Endothelial cell of hepatic sinusoid (primary cell): ENCODE data around the gene CDK14.
"Not testable (repeated sequence)": the region's sequence is repeated elsewhere in the genome, so short reads cannot be mapped to it uniquely, and the experiment has no call there.

ENCODE experiments used
- in situ Hi-C: cut with HindIII; loops from 2 replicates; pipeline ENCODE4 v1.10.0; 2017; ENCODE audit warnings: low sequenced_read_pairs

CDK14 gene

DNA sequence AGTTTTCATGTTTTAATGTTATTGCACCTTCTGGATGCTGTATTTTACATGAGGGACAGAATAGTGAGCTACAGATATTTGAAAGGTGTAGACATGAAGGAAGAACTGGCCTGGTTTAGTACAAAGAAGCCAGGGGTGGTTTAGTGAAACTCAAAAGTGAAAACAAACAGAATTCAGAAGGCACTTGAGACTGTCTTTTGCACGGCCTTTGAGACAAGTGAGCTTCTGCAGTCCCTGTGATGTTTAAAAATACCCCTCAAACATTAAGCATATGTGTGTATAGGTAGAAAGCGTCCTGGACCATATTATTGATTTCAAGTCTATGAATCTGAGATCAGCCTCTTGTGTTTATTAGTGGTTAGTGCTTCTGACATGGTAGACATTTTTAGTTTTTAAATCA lies 118.9 kb downstream of the CDK14 start:
- in situ Hi-C loops, result no loop called here

DNA sequence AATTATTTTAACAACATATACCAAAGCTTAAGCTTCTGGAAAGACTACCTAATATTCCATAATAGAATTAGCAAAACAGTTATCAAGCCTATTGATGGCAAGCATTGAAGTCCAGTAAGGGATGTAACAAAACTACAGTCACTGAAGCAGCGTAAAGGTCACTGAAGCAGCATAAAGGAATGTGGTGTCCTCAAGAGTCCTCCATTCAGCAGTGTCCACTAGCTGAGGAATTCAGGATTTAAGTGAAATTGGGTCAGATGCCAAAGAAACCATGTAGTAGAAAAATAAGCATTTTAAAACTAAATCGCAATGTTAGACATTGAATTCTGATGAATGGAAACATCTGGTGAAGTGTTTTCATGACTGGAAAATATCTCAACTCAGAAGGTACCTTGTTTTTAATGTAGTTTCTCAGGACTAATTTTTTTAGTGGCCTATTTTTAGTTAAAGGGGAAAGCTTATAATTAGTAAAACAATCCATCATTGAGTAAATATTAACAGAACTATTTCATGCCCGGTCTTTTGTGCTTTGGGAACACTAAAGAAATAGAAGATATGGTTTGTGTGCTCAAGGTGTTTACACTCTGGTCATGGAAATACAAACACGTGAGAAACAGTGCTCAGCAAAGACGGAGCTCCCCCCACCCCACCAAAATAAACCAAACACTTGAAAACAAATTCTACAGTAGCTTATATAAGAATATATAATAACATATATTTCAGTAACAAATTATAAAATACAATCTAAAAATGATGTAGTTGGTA lies 121.4 kb downstream of the CDK14 start:
- in situ Hi-C loops, result no loop called here

DNA sequence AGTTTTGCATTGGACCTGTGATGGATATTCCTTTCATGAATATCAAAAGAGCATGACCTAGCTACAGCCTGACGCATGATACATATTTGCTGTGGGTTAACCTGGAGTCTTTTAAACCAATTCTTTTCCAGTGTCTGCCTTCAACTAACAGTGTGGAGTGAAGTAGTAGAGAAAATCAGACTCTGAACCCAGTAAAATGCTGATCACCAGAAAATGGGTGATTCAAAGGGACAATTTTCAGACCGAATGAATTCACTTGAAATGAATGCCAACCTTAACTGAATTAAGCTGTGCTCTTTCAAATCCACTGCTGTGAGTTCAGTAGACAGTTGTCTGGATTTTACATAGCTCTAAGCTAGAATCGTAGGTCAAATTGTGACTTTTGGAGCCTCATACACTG lies 123.0 kb downstream of the CDK14 start:
- in situ Hi-C loops, result no loop called here

DNA sequence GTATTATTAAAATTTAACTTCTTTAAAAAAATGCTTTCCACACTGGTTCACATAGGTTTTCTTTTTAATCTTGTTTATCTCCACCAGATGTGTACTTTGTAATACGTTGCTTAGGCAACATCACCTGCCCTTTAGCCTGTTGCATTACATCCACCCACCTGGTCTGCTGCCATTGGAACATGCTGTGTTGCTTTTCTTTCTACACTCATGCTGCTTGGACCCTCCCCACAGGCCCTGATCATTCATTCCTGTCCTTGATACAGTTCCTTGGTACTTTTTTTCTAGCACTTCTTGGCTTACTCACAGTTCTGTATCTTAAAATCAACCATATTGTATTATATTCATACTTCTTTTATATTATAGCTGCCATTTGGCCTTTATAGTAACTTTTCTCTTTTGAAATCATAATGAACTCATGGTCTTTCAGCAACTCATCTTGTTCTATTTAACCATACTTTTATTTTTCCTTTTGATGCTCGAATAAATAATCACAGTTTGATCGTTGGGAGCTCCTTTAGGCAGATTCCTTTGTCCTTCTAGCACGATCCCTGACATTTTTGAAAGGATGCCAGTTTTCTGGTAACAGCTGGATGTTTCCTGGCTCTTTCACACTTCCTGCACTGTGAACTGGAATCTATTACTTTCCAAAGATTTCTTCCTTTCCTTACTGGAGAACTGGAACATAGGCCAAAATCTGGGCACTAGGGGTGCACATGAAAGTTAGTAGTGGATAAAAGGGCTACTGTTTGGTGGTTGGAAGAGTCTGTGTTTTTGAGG lies 125.1 kb downstream of the CDK14 start:
- in situ Hi-C loops, result no loop called here

DNA sequence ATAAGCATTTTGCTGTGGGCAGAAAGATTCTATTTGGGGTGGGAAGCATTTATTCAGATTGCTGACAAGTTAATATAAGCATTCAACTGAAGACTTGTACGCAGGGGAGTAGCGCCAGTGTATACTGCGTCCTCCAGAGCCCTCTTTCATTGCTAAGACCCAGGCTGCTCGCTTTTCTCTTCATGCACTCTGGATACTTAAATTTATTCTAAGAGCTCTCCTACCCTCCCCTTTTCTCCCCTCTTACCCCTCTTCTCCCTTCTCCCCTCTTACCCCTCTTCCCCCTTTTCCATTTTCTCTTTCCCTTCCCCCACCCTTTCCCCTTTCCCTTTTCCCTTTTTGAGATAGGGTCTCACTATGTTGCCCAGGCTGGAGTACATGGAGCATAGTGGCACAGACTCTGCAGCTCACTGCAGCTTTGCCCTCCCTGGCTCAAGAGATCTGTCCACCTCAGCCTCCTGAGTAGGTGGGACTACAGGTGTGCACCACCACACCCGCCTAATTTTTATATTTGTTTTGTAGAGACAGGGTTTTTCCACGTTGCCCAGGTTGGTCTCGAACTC lies 125.8 kb downstream of the CDK14 start:
- in situ Hi-C loops, result no loop called here

DNA sequence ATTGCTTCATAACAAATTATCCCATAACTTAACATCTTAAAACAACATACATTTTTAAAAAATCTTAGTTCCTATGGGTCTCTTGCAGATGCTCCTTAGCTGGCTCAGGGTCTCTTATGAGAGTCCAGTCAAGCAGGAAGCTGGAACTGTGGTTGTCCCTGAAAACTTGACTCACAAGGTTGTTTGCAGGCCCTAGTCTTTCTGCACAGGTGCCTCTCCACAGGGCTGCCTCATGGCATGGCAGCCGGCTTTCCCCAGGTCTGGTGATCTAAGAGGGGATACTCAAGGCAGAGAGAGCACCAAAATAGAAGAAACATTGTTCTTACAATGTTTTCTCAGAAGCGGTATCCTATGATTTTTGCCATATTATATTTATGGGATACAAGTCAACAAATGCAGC lies 127.1 kb downstream of the CDK14 start:
- in situ Hi-C loops, result no loop called here

DNA sequence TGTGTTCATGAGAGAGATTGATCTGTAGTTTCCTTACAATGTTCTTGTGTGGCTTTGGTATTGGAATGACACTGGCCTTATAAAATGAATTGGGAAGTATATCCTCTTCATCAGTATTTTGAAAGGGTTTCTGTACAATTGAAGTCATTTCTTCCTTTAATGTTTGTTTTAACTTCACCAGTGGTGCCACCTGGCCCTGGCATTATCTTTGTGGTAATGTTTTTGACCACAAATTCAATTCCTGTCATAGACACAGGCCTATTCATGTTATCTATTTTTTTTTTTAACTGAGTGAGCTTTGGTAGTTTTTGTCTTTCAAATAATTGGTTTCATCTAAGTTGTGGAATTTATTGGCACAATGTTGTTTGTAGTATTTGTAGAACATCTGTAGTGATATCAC lies 127.7 kb downstream of the CDK14 start:
- in situ Hi-C loops, result no loop called here

DNA sequence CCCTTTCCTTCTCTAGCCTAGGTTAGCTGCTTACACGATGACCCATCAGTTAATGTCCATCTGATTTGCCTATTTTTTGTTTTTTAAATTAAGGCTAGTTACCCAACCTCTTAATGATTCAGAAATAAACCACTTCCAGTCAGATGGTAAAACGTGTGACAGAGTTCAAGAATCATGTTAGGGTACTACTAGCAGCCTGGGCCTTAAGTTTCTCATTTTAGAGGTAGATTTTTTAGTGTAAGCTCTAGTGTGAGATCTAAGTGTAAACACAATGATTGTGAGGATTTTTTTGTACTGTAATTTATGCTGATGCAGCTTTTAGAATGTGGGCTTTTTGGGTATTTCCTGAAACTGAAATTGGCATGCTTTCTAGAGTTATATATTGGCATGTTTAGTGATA lies 130.0 kb downstream of the CDK14 start:
- in situ Hi-C loops, result no loop called here

DNA sequence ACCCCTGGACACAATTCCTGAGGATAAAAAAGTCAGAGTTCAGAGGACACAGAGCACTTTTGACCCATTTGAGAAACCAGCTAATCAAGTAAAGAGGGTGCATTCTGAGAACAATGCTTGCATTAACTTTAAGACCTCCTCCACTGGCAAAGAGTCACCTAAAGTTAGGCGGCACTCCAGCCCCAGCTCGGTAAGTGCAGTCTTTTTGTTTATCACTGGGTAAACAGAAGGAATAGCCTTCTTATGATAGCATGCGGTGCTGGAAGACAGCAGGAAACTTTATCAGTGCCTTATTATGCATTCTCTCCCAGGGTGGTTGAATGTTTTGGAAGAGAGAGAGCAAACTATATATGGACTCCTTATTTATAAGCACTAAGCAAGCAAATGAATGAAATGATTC lies 130.5 kb downstream of the CDK14 start:
- in situ Hi-C loops, result no loop called here

DNA sequence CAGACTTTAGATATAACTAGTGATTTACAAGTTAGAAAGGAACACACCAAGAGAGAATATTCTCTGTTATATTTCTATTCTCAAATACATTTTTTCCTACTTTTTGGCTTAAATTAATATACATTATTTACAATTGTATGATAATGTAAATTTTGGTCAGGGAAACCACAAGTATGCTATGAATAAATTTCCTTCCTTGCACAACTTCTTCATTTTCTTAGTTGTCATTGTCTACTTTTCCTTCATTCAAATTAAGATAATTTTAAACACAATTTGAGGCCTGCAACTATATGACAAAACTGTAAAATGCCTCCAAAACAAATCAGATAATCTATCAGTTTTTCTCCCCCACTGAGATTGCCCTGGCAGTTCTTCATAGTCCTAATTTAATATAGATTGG lies 131.3 kb downstream of the CDK14 start:
- in situ Hi-C loops, result no loop called here

DNA sequence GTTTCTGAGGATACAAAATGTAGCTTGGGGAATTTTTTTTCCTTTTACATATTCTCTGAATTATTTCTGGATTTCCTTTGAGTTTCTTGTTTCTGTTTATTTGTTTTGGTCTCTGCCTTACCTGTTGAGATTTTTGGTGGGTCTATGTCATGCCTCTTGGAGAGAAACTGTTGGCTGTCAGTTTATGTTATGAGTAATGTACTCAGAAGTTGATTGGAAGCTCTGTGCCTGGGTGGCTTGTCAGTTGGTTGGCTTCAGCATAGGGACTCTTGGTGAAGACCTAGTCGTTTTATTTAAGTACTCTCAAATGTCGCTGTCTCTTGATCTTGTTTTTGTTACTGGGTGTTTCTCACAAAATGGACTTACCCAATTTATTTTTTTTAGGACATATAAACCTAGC lies 132.4 kb downstream of the CDK14 start:
- in situ Hi-C loops, result no loop called here

DNA sequence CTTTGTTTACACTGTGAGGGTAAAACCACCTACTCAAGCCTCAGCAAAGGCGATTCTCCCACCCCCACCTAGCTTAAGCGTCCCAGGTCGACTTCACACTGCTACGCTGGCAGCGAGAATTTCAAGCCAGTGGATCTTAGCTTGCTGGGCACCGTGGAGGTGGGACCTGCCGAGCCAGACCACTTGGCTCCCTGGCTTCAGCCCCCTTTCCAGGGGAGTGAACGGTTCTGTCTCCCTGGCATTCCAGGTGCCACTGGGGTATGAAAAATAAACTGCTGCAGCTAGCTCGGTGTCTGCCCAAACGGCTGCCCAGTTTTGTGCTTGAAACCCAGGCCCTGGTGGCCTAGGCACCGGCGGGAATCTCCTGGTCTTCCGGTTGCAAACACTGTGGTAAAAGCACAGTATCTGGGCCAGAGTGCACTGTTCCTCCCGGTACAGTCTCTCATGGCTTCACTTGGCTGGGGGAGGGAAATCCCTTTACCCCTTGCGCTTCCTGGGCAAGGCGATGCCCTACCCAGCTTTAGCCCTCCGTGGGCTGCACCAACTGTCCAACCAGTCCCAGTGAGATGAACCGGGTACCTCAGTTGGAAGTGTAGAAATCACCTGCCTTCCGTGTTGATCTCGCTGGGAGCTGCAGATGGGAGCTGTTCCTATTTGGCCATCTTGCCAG lies 139.6 kb downstream of the CDK14 start:
- in situ Hi-C loops, result not testable (repeated sequence)

DNA sequence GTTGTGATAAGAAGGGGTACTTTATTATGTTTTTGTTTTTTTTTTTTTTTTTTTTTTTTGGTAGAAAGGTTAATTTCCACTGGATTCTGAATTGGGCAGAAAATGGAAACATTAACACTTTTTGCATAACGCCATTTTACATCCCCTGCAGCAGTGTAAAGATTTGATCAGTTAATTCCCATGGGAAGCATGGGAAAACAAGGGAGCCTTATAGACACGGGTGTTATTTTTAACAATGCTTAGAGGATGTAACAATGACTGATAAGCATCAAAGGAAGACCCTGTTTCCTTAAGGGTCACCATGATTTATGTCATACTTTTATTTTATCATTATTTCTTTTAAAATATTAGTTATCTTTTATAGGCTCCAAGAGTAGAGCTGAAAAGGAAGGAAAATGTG lies 140.2 kb downstream of the CDK14 start:
- in situ Hi-C loops, result no loop called here

DNA sequence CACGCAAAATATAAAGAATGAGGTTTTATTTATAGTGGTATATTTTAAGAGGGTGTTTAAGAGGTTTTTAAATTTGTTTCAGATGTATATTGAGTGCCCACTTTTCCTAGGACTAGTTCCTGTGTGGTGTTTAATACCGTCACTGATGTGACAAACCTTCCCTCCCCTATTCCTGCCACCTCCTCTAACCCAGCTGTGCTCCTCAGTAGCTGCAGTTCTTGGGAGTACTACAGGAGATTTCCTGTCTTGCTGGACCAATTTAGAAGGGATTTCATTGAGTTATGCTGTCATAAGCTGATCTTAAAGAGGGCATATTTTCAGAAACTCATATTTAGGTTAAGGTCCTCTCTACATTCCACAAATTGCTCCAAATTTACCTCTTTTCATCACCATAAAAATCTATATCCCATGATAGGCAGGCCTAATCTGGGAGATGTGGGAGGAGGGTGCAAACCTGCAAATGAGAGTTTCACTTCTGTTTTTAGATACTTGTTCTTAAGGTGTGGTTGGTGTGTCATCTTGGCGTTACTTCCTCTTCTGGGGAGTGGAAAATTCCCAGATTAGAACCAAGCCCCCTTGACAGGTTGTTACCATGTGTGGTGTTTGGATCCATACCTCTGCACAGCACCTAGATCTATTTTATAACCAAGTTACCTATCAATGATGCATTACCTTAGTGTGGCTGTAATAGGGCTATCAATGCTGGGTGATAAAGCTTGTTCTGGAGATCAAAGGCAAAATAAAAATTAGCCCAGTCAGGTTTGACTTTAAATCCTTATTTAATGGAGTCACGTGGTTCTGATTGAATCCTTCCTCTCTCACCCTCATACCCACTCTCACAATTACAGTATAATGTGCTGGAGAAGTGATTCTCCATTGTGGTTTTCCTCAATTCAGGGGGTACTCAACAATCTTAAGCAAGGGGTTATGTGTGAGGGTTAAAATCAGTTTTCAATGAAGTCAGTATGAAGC lies 141.1 kb downstream of the CDK14 start:
- in situ Hi-C loops, result no loop called here

DNA sequence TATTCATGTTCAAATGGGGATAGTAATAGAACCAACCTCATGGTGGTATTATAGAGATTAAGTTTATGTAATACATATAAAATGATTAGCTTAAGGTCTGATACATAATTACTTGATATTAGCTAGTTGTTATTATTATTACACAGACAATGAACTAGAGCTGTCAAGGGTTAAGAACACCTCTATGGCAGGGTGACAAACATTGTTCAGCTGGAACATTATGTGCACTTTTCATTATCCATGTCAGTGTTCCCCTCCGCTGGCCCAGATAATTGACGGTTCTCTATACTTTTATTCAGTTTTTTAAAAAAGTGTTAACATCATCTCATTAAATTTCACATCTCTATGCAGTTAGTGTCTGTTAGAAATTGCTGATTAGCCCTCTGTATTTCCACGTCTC lies 142.1 kb downstream of the CDK14 start:
- in situ Hi-C loops, result no loop called here

DNA sequence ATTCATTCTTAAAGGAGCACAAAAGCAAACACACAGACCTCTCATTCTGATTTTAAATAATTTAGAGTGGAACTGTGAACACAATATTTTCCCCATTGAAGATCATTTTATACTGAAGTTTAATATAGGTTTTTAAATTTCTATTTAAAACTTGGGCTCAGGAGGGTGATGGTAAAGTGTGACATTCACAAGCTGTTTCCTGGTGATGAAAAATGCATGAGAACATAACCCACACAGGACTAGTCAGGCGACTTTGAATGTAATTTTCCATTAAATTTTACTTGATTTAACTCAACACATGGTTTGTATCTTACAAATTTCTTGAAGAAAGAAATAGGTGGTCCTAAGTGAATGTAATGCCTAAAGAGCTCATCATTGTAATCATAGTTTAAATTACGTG lies 143.6 kb downstream of the CDK14 start:
- in situ Hi-C loops, result no loop called here

DNA sequence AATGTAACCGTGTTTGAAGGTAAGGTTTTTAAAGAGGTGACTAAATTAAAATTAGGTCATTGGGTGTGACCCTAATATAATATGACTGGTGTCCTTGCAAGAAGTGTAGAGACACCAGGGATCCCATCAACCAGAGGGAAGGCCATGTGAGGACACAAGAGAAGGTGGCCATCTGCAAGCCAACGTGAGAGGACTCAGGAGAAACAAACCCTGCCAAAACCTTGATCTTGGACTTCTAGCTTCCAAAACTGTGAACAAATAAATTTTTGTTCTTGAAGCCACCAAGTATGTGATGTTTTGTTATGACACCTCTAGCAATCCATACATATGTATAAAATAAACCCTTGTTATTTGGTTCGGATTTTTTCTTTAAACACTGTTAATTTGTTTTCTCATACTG lies 144.3 kb downstream of the CDK14 start:
- in situ Hi-C loops, result no loop called here

DNA sequence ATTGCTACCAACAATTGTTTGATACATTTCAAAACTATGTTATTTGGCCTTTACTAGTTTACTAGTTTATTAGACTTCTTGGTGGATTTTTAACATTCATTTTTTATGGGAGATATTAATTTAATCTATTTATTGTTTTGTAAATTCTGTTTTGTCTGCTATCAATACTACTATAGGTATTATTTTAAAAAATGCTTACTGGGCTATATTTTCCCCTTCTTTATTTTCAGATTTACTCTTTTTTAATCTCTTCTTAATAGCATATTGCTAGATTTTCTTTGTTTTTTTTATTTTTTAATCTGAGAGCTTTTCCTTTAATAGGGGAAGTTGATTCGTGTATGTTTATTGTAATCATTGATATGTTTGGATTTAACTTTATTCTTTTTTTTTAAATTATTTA lies 147.5 kb downstream of the CDK14 start:
- in situ Hi-C loops, result no loop called here

DNA sequence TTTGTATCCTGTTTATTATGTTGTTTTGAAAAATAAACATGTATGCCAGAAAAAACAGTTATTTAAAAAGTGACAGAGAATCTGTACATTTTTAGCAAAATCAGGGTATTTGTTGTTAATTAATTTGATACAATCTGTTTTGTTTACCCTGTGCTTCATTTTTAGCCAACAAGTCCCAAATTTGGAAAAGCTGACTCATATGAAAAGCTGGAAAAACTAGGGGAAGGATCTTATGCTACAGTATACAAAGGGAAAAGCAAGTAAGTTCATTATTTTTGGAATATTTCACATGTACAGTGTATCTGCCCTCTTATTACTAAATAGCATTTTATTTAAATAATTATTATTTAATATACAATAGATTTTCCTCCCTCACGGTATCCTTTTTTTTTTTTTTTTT lies 151.4 kb downstream of the CDK14 start:
- in situ Hi-C loops, result no loop called here

DNA sequence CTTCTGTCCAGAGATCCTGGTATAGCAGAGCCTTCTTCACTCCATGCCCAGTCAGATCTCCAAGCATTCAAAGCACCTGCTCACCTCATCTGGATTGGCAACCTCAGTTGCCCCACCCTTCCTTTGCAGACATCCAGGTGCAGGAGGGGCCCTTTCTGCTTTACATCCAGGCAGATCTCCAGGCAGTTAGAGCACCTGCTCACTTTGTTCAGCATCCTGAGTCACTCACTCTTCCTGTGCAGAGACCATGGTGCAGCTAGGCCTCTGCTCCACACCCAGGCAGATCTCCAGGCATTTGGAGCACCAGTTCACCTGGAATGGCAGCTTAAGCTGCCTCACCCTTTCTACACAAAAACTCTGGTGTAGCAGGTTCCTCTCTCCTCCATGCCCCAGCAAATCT lies 153.1 kb downstream of the CDK14 start:
- in situ Hi-C loops, result no loop called here

DNA sequence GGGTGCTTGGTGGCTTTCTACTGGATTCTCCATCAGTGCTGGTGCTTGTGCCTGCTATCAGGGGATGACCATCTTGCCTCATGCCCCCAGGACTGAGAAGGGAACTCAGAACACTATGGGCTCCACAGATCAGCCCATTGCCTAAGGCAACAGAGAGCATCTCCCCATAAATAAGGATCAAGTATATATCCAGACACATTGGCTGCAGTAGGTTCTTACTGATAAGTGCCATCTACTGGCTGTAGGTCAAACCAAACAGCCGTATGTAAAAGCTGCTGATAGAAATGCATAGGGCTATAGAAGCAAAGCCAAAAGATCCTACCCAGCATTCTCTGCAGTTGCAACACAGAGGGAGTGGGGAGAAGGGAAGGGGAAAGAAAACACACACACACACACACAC lies 153.7 kb downstream of the CDK14 start:
- in situ Hi-C loops, result no loop called here
